GM12878 (cell line): Measurements from ENCODE around the gene CHST5. TPM values are rescaled to one million over a fixed set of nuclear protein-coding genes. Genes with fewer than 3 reads are reported as not detected.
"Not testable (repeated sequence)": the region's sequence is repeated elsewhere in the genome, so short reads cannot be mapped to it uniquely, and the experiment has no call there.

Experiments
- ATAC-seq: fragments of 200-7000 bp; cut with Tn5 transposase; 3 replicates; pipeline ENCODE4 v1.9.1; 2020; ENCODE audit warnings: mild to moderate bottlenecking, moderate library complexity
- BruUV-seq: library from RNA; stranded (reverse); fragments of 400-500 nt; replicated peaks from 2 replicates; lab custom pipeline; 2021; lab: Mats Ljungman, UMichigan
- CTCF ChIA-PET: fragments of 300-600 bp; sonication (Branson Sonifier 250); formaldehyde crosslinking; extraction: SDS; loops from one replicate; lab custom pipeline; 2021; ENCODE audit warnings: inconsistent platforms; lab: Yijun Ruan, JAX
- POLR2A ChIA-PET: fragments of 350-600 bp; formaldehyde crosslinking; extraction: SDS; loops from one replicate; lab custom pipeline; 2021; ENCODE audit warnings: inconsistent platforms; lab: Charles Lee
- RAD21 ChIA-PET: fragments of 300-600 bp; sonication (Branson Sonifier 250); formaldehyde crosslinking; loops from one replicate; lab custom pipeline; 2023; ENCODE audit warnings: antibody characterized with exemption; ENCODE audit not compliant: unreplicated experiment; lab: Charles Lee
- SMC1A ChIA-PET: fragments of 300-600 bp; sonication (Branson Sonifier 250); formaldehyde crosslinking; loops from one replicate; lab custom pipeline; 2023; ENCODE audit not compliant: unreplicated experiment, uncharacterized antibody; lab: Charles Lee
- DNase-seq: peaks from one replicate; pipeline ENCODE4 v3.0.0-alpha.2; 2011; ENCODE audit warnings: low read depth, low spot score
- FAIRE-seq: peaks from 3 replicates; lab custom pipeline; 2011; peaks lifted over from hg19 to GRCh38; lab: Jason Lieb, UNC
- H2AFZ ChIP-seq: 2 replicates; pipeline ENCODE4 v1.6.0; 2011; ENCODE audit warnings: low read depth, low read length, control low read depth; ENCODE audit not compliant: control insufficient read depth
- H3K27ac ChIP-seq: 2 replicates; pipeline ENCODE4 v1.5.1; 2011; ENCODE audit warnings: control low read depth; ENCODE audit not compliant: control insufficient read depth, insufficient read depth
- H3K27me3 ChIP-seq, 2 experiments: replicated peaks in 1 of 2; 2 replicates each; pipeline versions ENCODE4 v1.6.0 to v1.6.1; 2011; ENCODE audit warnings: low read length in 1 of 2; ENCODE audit not compliant: control insufficient read depth in 2 of 2, insufficient read depth in 2 of 2
- H3K36me3 ChIP-seq, 2 experiments: 2 replicates each; pipeline ENCODE4 v1.5.1; 2011; ENCODE audit warnings: low read length in 1 of 2; ENCODE audit not compliant: control insufficient read depth in 2 of 2, insufficient read depth in 2 of 2
- H3K4me1 ChIP-seq: 2 replicates; pipeline ENCODE4 v1.6.1; 2011; ENCODE audit warnings: mild to moderate bottlenecking, low read length, moderate library complexity, mixed read lengths; ENCODE audit not compliant: control insufficient read depth, insufficient read depth
- H3K4me2 ChIP-seq: 2 replicates; pipeline ENCODE4 v1.6.0; 2011; ENCODE audit warnings: control low read depth; ENCODE audit not compliant: control insufficient read depth, insufficient read depth
- H3K4me3 ChIP-seq: fragments of 200-600 bp; sonication (generic); 2 replicates; pipeline ENCODE4 v1.5.1; 2016
- H3K79me2 ChIP-seq: 2 replicates; pipeline ENCODE4 v1.6.0; 2011; ENCODE audit warnings: low read length; ENCODE audit not compliant: control insufficient read depth, insufficient read depth
- H3K9ac ChIP-seq: 2 replicates; pipeline ENCODE4 v1.8.0; 2011; ENCODE audit warnings: low read length, control low read depth, mixed read lengths; ENCODE audit not compliant: control insufficient read depth, insufficient read depth
- H3K9me3 ChIP-seq: replicated peaks from 3 replicates; pipeline ENCODE4 v1.5.1; 2011; ENCODE audit warnings: mild to moderate bottlenecking, low read length; ENCODE audit not compliant: control insufficient read depth, insufficient read depth
- H4K20me1 ChIP-seq: 2 replicates; pipeline ENCODE4 v1.6.0; 2011; ENCODE audit not compliant: control insufficient read depth, insufficient read depth
- HDAC6 ChIP-seq: fragments of 200-600 bp; sonication (generic); IDR thresholded peaks from one replicate; pipeline ENCODE4 v1.8.0; 2017; ENCODE audit warnings: antibody characterized with exemption; ENCODE audit not compliant: unreplicated experiment
- LARP7 ChIP-seq: fragments of 450-650 bp; IDR thresholded peaks from 2 replicates; pipeline ENCODE4 v1.6.1; 2017; ENCODE audit warnings: mild to moderate bottlenecking
- WGBS: methylation state at CpG from one replicate; pipeline ENCODE4 v1.1.6; 2016; ENCODE audit warnings: low lambda C conversion rate; ENCODE audit not compliant: insufficient replicate concordance, insufficient coverage; ENCODE audit errors: missing lambda C conversion rate; 5-methylcytosine and 5-hydroxymethylcytosine counted together
- in situ Hi-C: fragments of 300-500 bp; cut with MboI; formaldehyde crosslinking; loops from 9 replicates; pipeline ENCODE4 v1.14.3; 2018; ENCODE audit warnings: mixed read lengths
- intact Hi-C: fragments of 100-400 bp; cut with micrococcal nuclease; formaldehyde crosslinking; loops from one replicate; pipeline ENCODE4 v1.14.2; 2022; ENCODE audit not compliant: unreplicated experiment
- polyA plus RNA-seq, 11 experiments: library from polyadenylated mRNA; depleted of rRNA in 4 of 11; unstranded in 6 of 11; stranded (reverse) in 5 of 11; fragments of >200 nt; fragmentation: Nextera tagmentation in 4 of 11; fragmentation: Illumina TruSeq in 1 of 11; extraction: Ambion mirVana in 4 of 11; extraction: Trizol in 1 of 11; gene quantifications; 1 replicate in 1 of 11; 2 replicates in 10 of 11; pipeline versions ENCODE4 v1.2.1 to v1.2.3, GENCODE V29; 2011 to 2016; ENCODE audit warnings: inconsistent platforms in 2 of 11, missing spikeins in 2 of 11, low read depth in 1 of 11
- total RNA-seq, 4 experiments: library from RNA; depleted of rRNA in 3 of 4; stranded (reverse); fragments of >200 nt in 3 of 4; fragmentation: Illumina TruSeq in 1 of 4; extraction: Trizol in 1 of 4; gene quantifications; 2 replicates each; pipeline versions ENCODE4 v1.2.1 to v1.2.3, GENCODE V29; 2013 to 2021
- TF ChIP-seq, protein P1 (sequence below): fragments of 450-650 bp; IDR thresholded peaks from 2 replicates; pipeline ENCODE4 v1.6.1; 2014; ENCODE audit warnings: mild to moderate bottlenecking
- TF ChIP-seq, protein P2 (sequence below): fragments of 450-650 bp; conservative IDR thresholded peaks from 2 replicates; pipeline ENCODE4 v1.6.1; 2017; ENCODE audit warnings: mild to moderate bottlenecking, moderate library complexity

The CHST5 gene
- total and polyA plus RNA-seq, 10 of the 15 experiments (the other 5 are each of a cell fraction or from before 2014, with no cell fraction given), result 0.04 to 0.43 (median 0.14) TPM; not detected in 6

DNA sequence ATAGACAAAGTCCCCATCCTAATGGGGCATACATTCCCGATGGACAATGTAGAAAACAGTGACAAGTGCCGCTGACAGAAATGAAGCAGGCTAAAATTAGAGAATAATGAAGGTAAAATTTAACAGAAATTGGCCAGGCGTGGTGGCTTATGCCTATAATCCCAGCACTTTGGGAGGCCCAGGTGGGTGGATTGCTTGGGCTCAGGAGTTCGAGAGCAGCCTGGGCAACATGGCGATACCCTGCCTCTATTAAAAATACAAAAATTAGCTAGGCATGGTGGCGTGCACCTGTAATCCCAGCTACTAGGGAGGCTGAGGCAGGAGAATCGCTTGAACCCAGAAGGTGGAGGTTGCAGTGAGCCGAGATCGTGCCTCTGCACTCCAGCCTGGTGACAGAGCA, 12.5 kb upstream of the CHST5 start:
- POLR2A ChIA-PET, H3K4me1 ChIP-seq, H3K9me3 ChIP-seq, H3K36me3 ChIP-seq, H3K27ac ChIP-seq, intact Hi-C loops, H2AFZ ChIP-seq, DNase-seq, H4K20me1 ChIP-seq, H3K9ac ChIP-seq, FAIRE-seq, ATAC-seq, H3K79me2 ChIP-seq, H3K4me2 ChIP-seq, in situ Hi-C loops, H3K27me3 ChIP-seq, BruUV-seq, H3K4me3 ChIP-seq: not testable (repeated sequence)
- SMC1A ChIA-PET, result interaction anchor here (2.4 to 6.3 kb wide), 3 partner anchors 16 to 76 kb away, joined by 11 to 40 read pairs (median 24); partner anchors contain the start of gene GABARAPL2
- RAD21 ChIA-PET, result interaction anchor here (1.3 kb wide), 1 partner anchor 31 kb away, joined by 4 read pairs; no protein-coding TSS in a partner anchor
- CTCF ChIA-PET, result interaction anchor here (3.9 to 4.6 kb wide), 3 partner anchors 32 to 83 kb away, joined by 23 to 55 read pairs (median 27); partner anchors contain the start of gene TMEM170A
- WGBS, result 88% methylated on average over 9 of the region's 9 CpGs

DNA sequence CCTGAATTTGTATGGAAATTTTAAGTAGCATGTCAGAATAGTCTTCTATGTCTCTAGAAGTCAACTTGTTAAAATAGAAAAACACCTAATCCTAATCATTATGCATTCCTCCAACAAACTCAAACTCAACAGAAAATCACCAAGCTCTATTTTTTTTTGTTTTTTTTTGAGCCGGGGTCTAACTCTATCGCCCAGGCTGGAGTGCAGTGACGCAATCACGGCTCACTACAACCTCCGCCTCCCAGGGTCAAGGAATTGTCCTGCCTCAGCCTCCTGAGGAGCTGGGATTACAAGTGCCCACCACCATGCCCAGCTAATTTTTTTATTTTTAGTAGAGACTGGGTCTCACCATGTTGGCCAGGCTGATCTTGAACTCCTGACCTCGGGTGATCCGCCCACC, 10.4 kb upstream of the CHST5 start:
- H3K9me3 ChIP-seq, result no peaks in the 10 kb centered on the region
- no peak overlapping the region for H3K4me2 ChIP-seq
- no peaks in the 10 kb centered on the region for H4K20me1 ChIP-seq
- FAIRE-seq (no peak), ATAC-seq (no peak), DNase-seq (no peak)
- no TSS peak for BruUV-seq
- no peak overlapping the region for H3K27ac ChIP-seq
- peaks cover 0 to 1% of the 10 kb centered on the region in 2 experiments; a peak in 1 of 4 replicates for H3K36me3 ChIP-seq
- SMC1A ChIA-PET, result no interaction called here
- in situ Hi-C loops, result no loop called here
- RAD21 ChIA-PET, result no interaction called here
- intact Hi-C loops, result no loop called here
- H3K4me3 ChIP-seq, result no peak overlapping the region
- H3K27me3 ChIP-seq, result no peaks in the 10 kb centered on the region
- no peak overlapping the region for H3K9ac ChIP-seq
- TF ChIP-seq, protein P1, sequence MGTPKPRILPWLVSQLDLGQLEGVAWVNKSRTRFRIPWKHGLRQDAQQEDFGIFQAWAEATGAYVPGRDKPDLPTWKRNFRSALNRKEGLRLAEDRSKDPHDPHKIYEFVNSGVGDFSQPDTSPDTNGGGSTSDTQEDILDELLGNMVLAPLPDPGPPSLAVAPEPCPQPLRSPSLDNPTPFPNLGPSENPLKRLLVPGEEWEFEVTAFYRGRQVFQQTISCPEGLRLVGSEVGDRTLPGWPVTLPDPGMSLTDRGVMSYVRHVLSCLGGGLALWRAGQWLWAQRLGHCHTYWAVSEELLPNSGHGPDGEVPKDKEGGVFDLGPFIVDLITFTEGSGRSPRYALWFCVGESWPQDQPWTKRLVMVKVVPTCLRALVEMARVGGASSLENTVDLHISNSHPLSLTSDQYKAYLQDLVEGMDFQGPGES, result no peak
- no peak for TF ChIP-seq HDAC6
- TF ChIP-seq LARP7, result no peak
- TF ChIP-seq, protein P2, sequence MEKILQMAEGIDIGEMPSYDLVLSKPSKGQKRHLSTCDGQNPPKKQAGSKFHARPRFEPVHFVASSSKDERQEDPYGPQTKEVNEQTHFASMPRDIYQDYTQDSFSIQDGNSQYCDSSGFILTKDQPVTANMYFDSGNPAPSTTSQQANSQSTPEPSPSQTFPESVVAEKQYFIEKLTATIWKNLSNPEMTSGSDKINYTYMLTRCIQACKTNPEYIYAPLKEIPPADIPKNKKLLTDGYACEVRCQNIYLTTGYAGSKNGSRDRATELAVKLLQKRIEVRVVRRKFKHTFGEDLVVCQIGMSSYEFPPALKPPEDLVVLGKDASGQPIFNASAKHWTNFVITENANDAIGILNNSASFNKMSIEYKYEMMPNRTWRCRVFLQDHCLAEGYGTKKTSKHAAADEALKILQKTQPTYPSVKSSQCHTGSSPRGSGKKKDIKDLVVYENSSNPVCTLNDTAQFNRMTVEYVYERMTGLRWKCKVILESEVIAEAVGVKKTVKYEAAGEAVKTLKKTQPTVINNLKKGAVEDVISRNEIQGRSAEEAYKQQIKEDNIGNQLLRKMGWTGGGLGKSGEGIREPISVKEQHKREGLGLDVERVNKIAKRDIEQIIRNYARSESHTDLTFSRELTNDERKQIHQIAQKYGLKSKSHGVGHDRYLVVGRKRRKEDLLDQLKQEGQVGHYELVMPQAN, result no peak
- H3K4me1 ChIP-seq, result peaks cover 8% of the 10 kb centered on the region
- POLR2A ChIA-PET, result no interaction called here
- CTCF ChIA-PET, result interaction anchor here (1.4 kb wide), 1 partner anchor 24 kb away, joined by 4 read pairs; no protein-coding TSS in a partner anchor
- no peak overlapping the region for H2AFZ ChIP-seq
- no peaks in the 10 kb centered on the region for H3K79me2 ChIP-seq
- 94% methylated on average over 7 of the region's 7 CpGs for WGBS

DNA sequence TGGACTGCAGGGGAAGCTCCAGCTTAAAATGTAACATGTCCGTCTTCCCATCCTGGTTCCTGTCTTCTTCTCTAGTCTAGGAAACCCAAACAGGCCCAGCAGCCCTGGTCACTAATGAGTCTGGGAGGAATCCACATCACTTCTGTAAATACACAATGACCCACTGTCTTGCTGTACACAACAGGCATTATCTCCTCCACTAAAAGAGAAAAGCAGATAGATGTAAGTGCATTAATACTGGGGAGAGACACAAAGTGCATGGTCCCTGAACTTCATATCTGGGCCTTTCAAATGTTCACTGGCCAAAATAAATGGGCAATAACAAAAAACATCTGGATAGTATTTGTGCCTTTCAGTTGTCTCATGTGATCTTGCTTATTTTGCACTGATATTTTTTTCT, 10.0 kb upstream of the CHST5 start:
- DNase-seq, SMC1A ChIA-PET, H3K9ac ChIP-seq, H3K4me1 ChIP-seq, FAIRE-seq, BruUV-seq, intact Hi-C loops, ATAC-seq, H2AFZ ChIP-seq, H4K20me1 ChIP-seq, RAD21 ChIA-PET, H3K27ac ChIP-seq, in situ Hi-C loops, H3K9me3 ChIP-seq, H3K79me2 ChIP-seq, POLR2A ChIA-PET, H3K27me3 ChIP-seq, H3K4me2 ChIP-seq, H3K4me3 ChIP-seq, H3K36me3 ChIP-seq, CTCF ChIA-PET: not testable (repeated sequence)
- no CpG with 5 or more reads among the region's 1 CpG for WGBS
